ENCODE measurements around the gene DET1. TPM values are rescaled to one million over a fixed set of nuclear protein-coding genes. Genes with fewer than 3 reads are reported as not detected.
"Not testable (repeated sequence)": the region's sequence is repeated elsewhere in the genome, so short reads cannot be mapped to it uniquely, and the experiment has no call there.

Gene DET1
- total RNA-seq, 1 donor from 2014 or later, result 12.1 TPM

- no peak for DNase-seq
These were observed 49.2 kb downstream of the DET1 start for GRCh38 chr15:88497109-88497765.

GRCh38 chr15:88493844-88494243 lies 52.6 kb downstream of the DET1 start:
- DNase-seq, result peak; percentile 67

- DNase-seq, result peak; percentile 35
These were observed 55.3 kb downstream of the DET1 start for GRCh38 chr15:88491158-88491557.

GRCh38 chr15:88490036-88490435 lies 56.4 kb downstream of the DET1 start:
- peak; percentile 36 for DNase-seq

GRCh38 chr15:88489321-88489720 lies 57.2 kb downstream of the DET1 start:
- no peak for DNase-seq

GRCh38 chr15:88487796-88488523 lies 58.5 kb downstream of the DET1 start:
- no peak for DNase-seq

GRCh38 chr15:88487178-88487795 lies 59.2 kb downstream of the DET1 start:
- DNase-seq, result no peak

GRCh38 chr15:88484682-88485331 lies 61.7 kb downstream of the DET1 start:
- DNase-seq, result peak; percentile 91

GRCh38 chr15:88482263-88482662 lies 64.2 kb downstream of the DET1 start:
- DNase-seq, result no peak

- DNase-seq, result no peak
These were observed 65.5 kb downstream of the DET1 start for GRCh38 chr15:88480981-88481380.

- DNase-seq, result no peak
These were observed 67.3 kb downstream of the DET1 start for GRCh38 chr15:88479169-88479568.

GRCh38 chr15:88477904-88478303 lies 68.6 kb downstream of the DET1 start:
- DNase-seq, result no peak

GRCh38 chr15:88477126-88477525 lies 69.4 kb downstream of the DET1 start:
- no peak for DNase-seq

- DNase-seq, result peak; percentile 70
These were observed 69.8 kb downstream of the DET1 start for GRCh38 chr15:88476635-88477060.

GRCh38 chr15:88473661-88474293 lies 72.7 kb downstream of the DET1 start:
- not testable (repeated sequence) for DNase-seq

- DNase-seq, result no peak
These were observed 74.3 kb downstream of the DET1 start for GRCh38 chr15:88472225-88472624.

- no peak for DNase-seq
These were observed 75.7 kb downstream of the DET1 start for GRCh38 chr15:88470625-88471372.

- no peak for DNase-seq
These were observed 77.2 kb downstream of the DET1 start for GRCh38 chr15:88469321-88469720.

- not testable (repeated sequence) for DNase-seq
These were observed 77.8 kb downstream of the DET1 start for GRCh38 chr15:88468721-88469120.

- peak; percentile 24 for DNase-seq
These were observed 78.4 kb downstream of the DET1 start for GRCh38 chr15:88467935-88468528.

Data from tongue (tissue), 2 donors.